Ishikawa (cell line): Measurements from ENCODE around the gene INPP4B.

ENCODE experiments used
- CEBPB ChIP-seq: IDR thresholded peaks from 2 replicates; pipeline ENCODE4 v1.6.1; 2012
- CREB1 ChIP-seq: IDR thresholded peaks from 2 replicates; pipeline ENCODE4 v1.6.1; 2012; ENCODE audit warnings: low read depth
- EGR1 ChIP-seq: IDR thresholded peaks from 2 replicates; pipeline ENCODE4 v1.6.1; 2012
- EP300 ChIP-seq: IDR thresholded peaks from 2 replicates; pipeline ENCODE4 v1.6.1; 2012; ENCODE audit warnings: borderline replicate concordance
- FOXM1 ChIP-seq: IDR thresholded peaks from 2 replicates; pipeline ENCODE4 v1.6.1; 2012; ENCODE audit warnings: low read depth, borderline replicate concordance
- MAX ChIP-seq: IDR thresholded peaks from 2 replicates; pipeline ENCODE4 v1.6.1; 2012
- NFIC ChIP-seq: IDR thresholded peaks from 2 replicates; pipeline ENCODE4 v1.6.1; 2012
- RAD21 ChIP-seq: IDR thresholded peaks from 2 replicates; pipeline ENCODE4 v1.6.1; 2012; ENCODE audit warnings: low read depth
- REST ChIP-seq: IDR thresholded peaks from 2 replicates; pipeline ENCODE4 v1.6.1; 2012; ENCODE audit warnings: low read depth, mild to moderate bottlenecking
- TAF1 ChIP-seq: IDR thresholded peaks from 2 replicates; pipeline ENCODE4 v1.6.1; 2012; ENCODE audit warnings: low read depth, mild to moderate bottlenecking
- TCF12 ChIP-seq: IDR thresholded peaks from 2 replicates; pipeline ENCODE4 v1.6.1; 2012; ENCODE audit warnings: low read depth
- TEAD4 ChIP-seq: IDR thresholded peaks from 2 replicates; pipeline ENCODE4 v1.6.1; 2012
- USF1 ChIP-seq: IDR thresholded peaks from 2 replicates; pipeline ENCODE4 v1.6.1; 2012
- YY1 ChIP-seq: IDR thresholded peaks from 2 replicates; pipeline ENCODE4 v1.6.1; 2012; ENCODE audit warnings: low read depth
- ZBTB7A ChIP-seq: IDR thresholded peaks from 2 replicates; pipeline ENCODE4 v1.6.1; 2012; ENCODE audit warnings: low read depth

INPP4B gene

GRCh38 chr4:142434519-142435224 lies 411.4 kb downstream of the INPP4B start:
- TF ChIP-seq MAX, result no peak
- no peak for TF ChIP-seq EP300
- no peak for TF ChIP-seq FOXM1
- TF ChIP-seq NFIC, result no peak
- TF ChIP-seq YY1, result no peak
- no peak for TF ChIP-seq CREB1
- TF ChIP-seq TCF12, result no peak
- TF ChIP-seq TAF1, result no peak
- TF ChIP-seq TEAD4, result no peak
- TF ChIP-seq USF1, result no peak
- no peak for TF ChIP-seq ZBTB7A
- no peak for TF ChIP-seq EGR1
- TF ChIP-seq CEBPB, result no peak
- TF ChIP-seq RAD21, result no peak

DNA sequence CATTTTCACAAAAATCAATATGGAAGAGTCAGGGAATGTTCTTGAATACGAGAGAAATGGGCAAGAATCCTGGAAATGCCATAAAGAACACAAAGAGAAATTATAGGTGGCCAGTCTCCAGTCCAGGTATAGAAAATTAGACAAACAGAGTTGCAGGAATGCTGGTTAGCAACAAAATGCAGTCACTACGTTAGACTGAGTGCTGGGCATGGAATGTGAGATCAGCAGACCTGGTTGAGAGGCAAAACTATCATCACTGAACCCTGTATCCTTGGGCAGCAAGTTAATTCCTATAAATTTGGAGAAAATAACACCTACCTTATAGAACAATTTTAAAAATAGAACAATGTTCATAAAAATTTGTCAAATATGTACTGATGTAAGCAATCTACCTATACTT lies 417.4 kb downstream of the INPP4B start:
- TF ChIP-seq REST (no peak), RAD21 (no peak), TAF1 (no peak), EP300 (no peak), TEAD4 (no peak), CREB1 (no peak), FOXM1 (no peak), NFIC (no peak), YY1 (no peak), CEBPB (no peak), ZBTB7A (no peak), MAX (no peak), TCF12 (no peak), EGR1 (no peak), USF1 (no peak)

- TF ChIP-seq CEBPB (no peak), RAD21 (no peak), MAX (no peak), EGR1 (no peak), TCF12 (no peak), FOXM1 (no peak), REST (no peak), ZBTB7A (no peak), TAF1 (no peak)
These were observed 418.6 kb downstream of the INPP4B start for GRCh38 chr4:142427456-142427855.

DNA sequence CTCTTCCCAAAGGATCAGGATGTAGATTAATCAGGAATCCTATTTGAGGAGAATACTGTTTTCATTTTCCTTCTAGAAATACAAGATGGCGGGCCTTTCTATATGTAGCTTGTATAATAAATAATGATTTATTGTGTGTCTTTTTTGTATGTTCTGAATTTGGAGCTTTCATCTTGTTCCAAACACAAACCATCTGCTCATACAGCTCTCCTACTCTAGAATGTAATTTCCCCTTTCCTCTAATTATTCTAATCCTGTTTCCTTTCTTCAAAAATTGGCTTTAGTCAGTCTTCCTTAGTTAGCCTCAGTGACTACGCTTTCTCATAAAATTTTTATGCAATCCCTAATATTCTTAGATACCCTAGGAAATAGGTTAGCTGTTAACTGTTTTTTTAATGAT lies 422.2 kb downstream of the INPP4B start:
- TF ChIP-seq TAF1 (no peak), RAD21 (no peak), NFIC (no peak), CREB1 (no peak), REST (no peak), YY1 (no peak), FOXM1 (no peak), TCF12 (no peak), EGR1 (no peak), CEBPB (no peak), EP300 (no peak), ZBTB7A (no peak), MAX (no peak)
